Stimulated activated CD8-positive, alpha-beta memory T cell treated with anti-CD3 and anti-CD28 coated beads, Interleukin-7, amount 100 ng/mL, for 1 hour (primary cell): Measurements from ENCODE around the gene ACTR5.

Experiments
- DNase-seq, 2 donors: peaks; one replicate each; pipeline ENCODE4 v3.0.0-alpha.2; 2020; ENCODE audit warnings: low read depth in 2 of 2

ACTR5 gene

GRCh38 chr20:38748097-38748860 is at the start of gene ACTR5:
TSS of gene ACTR5 (plus strand) at chr20:38748460. CDS start at chr20:38748479, 19 bp downstream.
- DNase-seq = peak; percentile 94 to 97

GRCh38 chr20:38698541-38698940 is 49.7 kb upstream of the ACTR5 start:
- DNase-seq = no peak

- DNase-seq = no peak
Observed at GRCh38 chr20:38700141-38700540, 48.1 kb upstream of the ACTR5 start.

- no peak for DNase-seq
Observed at GRCh38 chr20:38700926-38701325, 47.3 kb upstream of the ACTR5 start.

- no peak for DNase-seq
Observed at GRCh38 chr20:38703526-38703925, 44.7 kb upstream of the ACTR5 start.

GRCh38 chr20:38704136-38704535 is 44.1 kb upstream of the ACTR5 start:
- no peak for DNase-seq

GRCh38 chr20:38706509-38706908 is 41.8 kb upstream of the ACTR5 start:
- no peak for DNase-seq

GRCh38 chr20:38714308-38714707 is 34.0 kb upstream of the ACTR5 start:
- DNase-seq = no peak

GRCh38 chr20:38715646-38716045 is 32.6 kb upstream of the ACTR5 start:
- DNase-seq = no peak

GRCh38 chr20:38722683-38723016 is 25.6 kb upstream of the ACTR5 start:
- DNase-seq = no peak

- no peak for DNase-seq
Observed at GRCh38 chr20:38723017-38723847, 25.0 kb upstream of the ACTR5 start.

- DNase-seq = no peak
Observed at GRCh38 chr20:38723848-38724625, 24.2 kb upstream of the ACTR5 start, which contains the start of gene SLC32A1. TSS of gene SLC32A1 (plus strand) at chr20:38724486. CDS start at chr20:38724725, 239 bp downstream.

GRCh38 chr20:38724626-38725147 is 23.6 kb upstream of the ACTR5 start:
- DNase-seq = no peak

GRCh38 chr20:38725148-38725901 is 22.9 kb upstream of the ACTR5 start:
- no peak for DNase-seq

- no peak for DNase-seq
Observed at GRCh38 chr20:38725931-38726803, 22.1 kb upstream of the ACTR5 start.

- peak in 1 of 2 donors; percentile 25 for DNase-seq
Observed at GRCh38 chr20:38726804-38727606, 21.3 kb upstream of the ACTR5 start.

- DNase-seq = no peak
Observed at GRCh38 chr20:38727607-38728190, 20.6 kb upstream of the ACTR5 start.

GRCh38 chr20:38728191-38728781 is 20.0 kb upstream of the ACTR5 start:
- no peak for DNase-seq
